K562 (cell line): ENCODE results near the gene CD302.

Source experiments
- HOXB6 ChIP-seq: fragments of 250-450 bp; sonication (Bioruptor Pico); IDR thresholded peaks from 2 replicates; pipeline ENCODE4 v1.5.1; 2022; ENCODE audit warnings: mild to moderate bottlenecking, borderline replicate concordance
- POLR2A ChIP-seq: fragments of 450-650 bp; conservative IDR thresholded peaks from 2 replicates; pipeline ENCODE4 v1.6.1; 2016
- ZNF239 ChIP-seq: fragments of 250-450 bp; sonication (Bioruptor Pico); IDR thresholded peaks from 2 replicates; pipeline ENCODE4 v1.4.0; 2020; ENCODE audit warnings: mild to moderate bottlenecking
- ZNF644 ChIP-seq: fragments of 200-800 bp; sonication (Bioruptor generic); IDR thresholded peaks from 2 replicates; pipeline ENCODE4 v1.6.1; 2016; ENCODE audit warnings: low read depth, missing genetic modification characterization, missing compliant biosample characterization
- TF ChIP-seq, protein P1 (sequence below): fragments of 250-450 bp; sonication (Bioruptor Pico); IDR thresholded peaks from 2 replicates; pipeline ENCODE4 v1.5.0; 2021; ENCODE audit warnings: mild to moderate bottlenecking, borderline replicate concordance
- TF ChIP-seq, protein P2 (sequence below), 2 experiments: fragments of 450-650 bp; formaldehyde crosslinking in 1 of 2; IDR thresholded peaks; 2 replicates each; pipeline versions ENCODE4 v1.4.0 to v1.6.1; 2014 to 2020; ENCODE audit warnings: mild to moderate bottlenecking in 2 of 2, borderline replicate concordance in 1 of 2, low read depth in 1 of 2
- TF ChIP-seq, protein P3 (sequence below), 3 experiments: IDR thresholded peaks in 2 of 3; conservative IDR thresholded peaks in 1 of 3; 2 replicates each; pipeline ENCODE4 v1.5.1; 2011 to 2012; ENCODE audit warnings: low read length in 3 of 3, mild to moderate bottlenecking in 3 of 3, control low read depth in 2 of 3, improper control_type of control experiment in 1 of 3, inconsistent platforms in 1 of 3, low read depth in 1 of 3, mixed read lengths in 1 of 3, moderate library complexity in 1 of 3; ENCODE audit not compliant: insufficient read depth in 2 of 3

DNA sequence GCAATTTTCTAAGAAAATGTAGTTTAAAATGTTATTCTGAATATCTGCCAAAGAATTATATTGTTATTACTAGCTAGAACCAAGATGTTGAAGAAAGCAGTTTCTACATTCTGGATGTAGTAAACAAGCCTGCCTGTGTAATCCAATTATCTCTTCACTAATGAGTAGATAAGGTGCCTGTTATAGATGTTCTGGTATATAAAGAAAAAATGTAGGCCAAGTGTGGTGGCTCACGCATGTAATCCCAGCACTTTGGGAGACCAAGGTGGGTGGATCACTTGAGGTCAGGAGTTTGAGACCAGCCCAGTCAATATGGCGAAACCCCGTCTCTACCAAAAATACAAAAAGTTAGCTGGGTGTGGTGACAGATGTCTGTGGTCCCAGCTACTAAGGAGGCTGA lies 28.9 kb downstream of the CD302 start:
- no peak for TF ChIP-seq ZNF239 (CRISPR knock-in tag)
- TF ChIP-seq ZNF644 (tag): no peak
- TF ChIP-seq, protein P1, sequence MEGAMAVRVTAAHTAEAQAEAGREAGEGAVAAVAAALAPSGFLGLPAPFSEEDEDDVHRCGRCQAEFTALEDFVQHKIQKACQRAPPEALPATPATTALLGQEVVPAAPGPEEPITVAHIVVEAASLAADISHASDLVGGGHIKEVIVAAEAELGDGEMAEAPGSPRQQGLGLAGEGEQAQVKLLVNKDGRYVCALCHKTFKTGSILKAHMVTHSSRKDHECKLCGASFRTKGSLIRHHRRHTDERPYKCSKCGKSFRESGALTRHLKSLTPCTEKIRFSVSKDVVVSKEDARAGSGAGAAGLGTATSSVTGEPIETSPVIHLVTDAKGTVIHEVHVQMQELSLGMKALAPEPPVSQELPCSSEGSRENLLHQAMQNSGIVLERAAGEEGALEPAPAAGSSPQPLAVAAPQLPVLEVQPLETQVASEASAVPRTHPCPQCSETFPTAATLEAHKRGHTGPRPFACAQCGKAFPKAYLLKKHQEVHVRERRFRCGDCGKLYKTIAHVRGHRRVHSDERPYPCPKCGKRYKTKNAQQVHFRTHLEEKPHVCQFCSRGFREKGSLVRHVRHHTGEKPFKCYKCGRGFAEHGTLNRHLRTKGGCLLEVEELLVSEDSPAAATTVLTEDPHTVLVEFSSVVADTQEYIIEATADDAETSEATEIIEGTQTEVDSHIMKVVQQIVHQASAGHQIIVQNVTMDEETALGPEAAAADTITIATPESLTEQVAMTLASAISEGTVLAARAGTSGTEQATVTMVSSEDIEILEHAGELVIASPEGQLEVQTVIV (CRISPR knock-in tag): no peak
- TF ChIP-seq POLR2A: no peak
- TF ChIP-seq, protein P2, sequence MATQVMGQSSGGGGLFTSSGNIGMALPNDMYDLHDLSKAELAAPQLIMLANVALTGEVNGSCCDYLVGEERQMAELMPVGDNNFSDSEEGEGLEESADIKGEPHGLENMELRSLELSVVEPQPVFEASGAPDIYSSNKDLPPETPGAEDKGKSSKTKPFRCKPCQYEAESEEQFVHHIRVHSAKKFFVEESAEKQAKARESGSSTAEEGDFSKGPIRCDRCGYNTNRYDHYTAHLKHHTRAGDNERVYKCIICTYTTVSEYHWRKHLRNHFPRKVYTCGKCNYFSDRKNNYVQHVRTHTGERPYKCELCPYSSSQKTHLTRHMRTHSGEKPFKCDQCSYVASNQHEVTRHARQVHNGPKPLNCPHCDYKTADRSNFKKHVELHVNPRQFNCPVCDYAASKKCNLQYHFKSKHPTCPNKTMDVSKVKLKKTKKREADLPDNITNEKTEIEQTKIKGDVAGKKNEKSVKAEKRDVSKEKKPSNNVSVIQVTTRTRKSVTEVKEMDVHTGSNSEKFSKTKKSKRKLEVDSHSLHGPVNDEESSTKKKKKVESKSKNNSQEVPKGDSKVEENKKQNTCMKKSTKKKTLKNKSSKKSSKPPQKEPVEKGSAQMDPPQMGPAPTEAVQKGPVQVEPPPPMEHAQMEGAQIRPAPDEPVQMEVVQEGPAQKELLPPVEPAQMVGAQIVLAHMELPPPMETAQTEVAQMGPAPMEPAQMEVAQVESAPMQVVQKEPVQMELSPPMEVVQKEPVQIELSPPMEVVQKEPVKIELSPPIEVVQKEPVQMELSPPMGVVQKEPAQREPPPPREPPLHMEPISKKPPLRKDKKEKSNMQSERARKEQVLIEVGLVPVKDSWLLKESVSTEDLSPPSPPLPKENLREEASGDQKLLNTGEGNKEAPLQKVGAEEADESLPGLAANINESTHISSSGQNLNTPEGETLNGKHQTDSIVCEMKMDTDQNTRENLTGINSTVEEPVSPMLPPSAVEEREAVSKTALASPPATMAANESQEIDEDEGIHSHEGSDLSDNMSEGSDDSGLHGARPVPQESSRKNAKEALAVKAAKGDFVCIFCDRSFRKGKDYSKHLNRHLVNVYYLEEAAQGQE (IDR thresholded peaks at IDR 0.05; ENCODE audit: borderline replicate concordance): no peak
- TF ChIP-seq, protein P2 (CRISPR knock-in tag; IDR thresholded peaks at IDR 0.05; ENCODE audit: low read depth): no peak
- no peak for TF ChIP-seq HOXB6 (CRISPR knock-in tag)
- TF ChIP-seq, protein P3, sequence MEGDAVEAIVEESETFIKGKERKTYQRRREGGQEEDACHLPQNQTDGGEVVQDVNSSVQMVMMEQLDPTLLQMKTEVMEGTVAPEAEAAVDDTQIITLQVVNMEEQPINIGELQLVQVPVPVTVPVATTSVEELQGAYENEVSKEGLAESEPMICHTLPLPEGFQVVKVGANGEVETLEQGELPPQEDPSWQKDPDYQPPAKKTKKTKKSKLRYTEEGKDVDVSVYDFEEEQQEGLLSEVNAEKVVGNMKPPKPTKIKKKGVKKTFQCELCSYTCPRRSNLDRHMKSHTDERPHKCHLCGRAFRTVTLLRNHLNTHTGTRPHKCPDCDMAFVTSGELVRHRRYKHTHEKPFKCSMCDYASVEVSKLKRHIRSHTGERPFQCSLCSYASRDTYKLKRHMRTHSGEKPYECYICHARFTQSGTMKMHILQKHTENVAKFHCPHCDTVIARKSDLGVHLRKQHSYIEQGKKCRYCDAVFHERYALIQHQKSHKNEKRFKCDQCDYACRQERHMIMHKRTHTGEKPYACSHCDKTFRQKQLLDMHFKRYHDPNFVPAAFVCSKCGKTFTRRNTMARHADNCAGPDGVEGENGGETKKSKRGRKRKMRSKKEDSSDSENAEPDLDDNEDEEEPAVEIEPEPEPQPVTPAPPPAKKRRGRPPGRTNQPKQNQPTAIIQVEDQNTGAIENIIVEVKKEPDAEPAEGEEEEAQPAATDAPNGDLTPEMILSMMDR (IDR thresholded peaks at IDR 0.05 in 2 of 3, conservative IDR thresholded peaks at IDR 0.05 in 1 of 3; ENCODE audit: insufficient read depth in 2 of 3, low read depth in 1 of 3, low read length in 3 of 3): no peak
